Neural cell (in vitro differentiated cells): Measurements from ENCODE around the gene FGD5. TPM values are rescaled to one million over a fixed set of nuclear protein-coding genes. Genes with fewer than 3 reads are reported as not detected.

Experiments
- H2AFZ ChIP-seq: fragments of 200-600, 300-800 bp; sonication (generic), shearing (Covaris generic); 2 replicates; pipeline ENCODE4 v1.6.0; 2014; ENCODE audit warnings: low read depth, mild to moderate bottlenecking, antibody characterized with exemption, low read length, moderate library complexity
- H3F3A ChIP-seq: fragments of 200-600 bp; shearing (Covaris generic); 2 replicates; pipeline ENCODE4 v1.6.1; 2016; ENCODE audit warnings: mild to moderate bottlenecking, moderate library complexity, mixed read lengths, antibody characterized with exemption, low read length; ENCODE audit not compliant: insufficient read depth, poor library complexity, severe bottlenecking
- H3K27ac ChIP-seq: fragments of 200-600, 300-800 bp; sonication (generic), shearing (Covaris generic); 2 replicates; pipeline ENCODE4 v1.5.1; 2014; ENCODE audit warnings: mild to moderate bottlenecking, low read length, moderate library complexity
- H3K27me3 ChIP-seq: fragments of 300-800, 200-600 bp; sonication (generic), shearing (Covaris generic); 2 replicates; pipeline ENCODE4 v1.6.0; 2014; ENCODE audit warnings: mild to moderate bottlenecking, low read depth, low read length, moderate library complexity; ENCODE audit not compliant: insufficient read depth
- H3K36me3 ChIP-seq: fragments of 300-800, 200-600 bp; sonication (generic), shearing (Covaris generic); 2 replicates; pipeline ENCODE4 v1.5.1; 2014; ENCODE audit warnings: mild to moderate bottlenecking, antibody characterized with exemption, low read length, moderate library complexity; ENCODE audit not compliant: insufficient read depth
- H3K4me2 ChIP-seq: fragments of 300-800, 200-600 bp; sonication (generic), shearing (Covaris generic); 2 replicates; pipeline ENCODE4 v1.6.0; 2014; ENCODE audit warnings: mild to moderate bottlenecking, low read length
- H3K4me3 ChIP-seq: fragments of 300-800, 200-600 bp; sonication (generic), shearing (Covaris generic); 2 replicates; pipeline ENCODE4 v1.5.1; 2014; ENCODE audit warnings: mild to moderate bottlenecking, low read length, moderate library complexity
- H3K79me2 ChIP-seq: fragments of 200-600 bp; shearing (Covaris generic); replicated peaks from 2 replicates; pipeline ENCODE4 v1.6.0; 2014; ENCODE audit warnings: mild to moderate bottlenecking, low read length, moderate library complexity; ENCODE audit not compliant: insufficient read depth
- H3K9ac ChIP-seq: fragments of 300-800, 200-600 bp; sonication (generic), shearing (Covaris generic); 2 replicates; pipeline ENCODE4 v1.6.1; 2016; ENCODE audit warnings: mild to moderate bottlenecking, low read length, mixed read lengths
- H3K9me2 ChIP-seq: fragments of 200-600 bp; shearing (Covaris generic); 2 replicates; pipeline ENCODE4 v1.6.1; 2016; ENCODE audit warnings: mild to moderate bottlenecking, low read length, mixed read lengths; ENCODE audit not compliant: insufficient read depth
- H3K9me3 ChIP-seq: fragments of 200-600, 300-800 bp; sonication (generic), shearing (Covaris generic); 2 replicates; pipeline ENCODE4 v1.6.1; 2016; ENCODE audit warnings: mild to moderate bottlenecking, mixed run types, low read length, moderate library complexity, mixed read lengths
- H4K20me1 ChIP-seq: fragments of 200-600 bp; shearing (Covaris generic); 2 replicates; pipeline ENCODE4 v1.6.1; 2016; ENCODE audit warnings: mild to moderate bottlenecking, mixed run types; ENCODE audit not compliant: insufficient read depth
- EP300 ChIP-seq: fragments of 450-650 bp; conservative IDR thresholded peaks from 2 replicates; pipeline ENCODE4 v1.6.1; 2014; ENCODE audit warnings: antibody characterized with exemption, mild to moderate bottlenecking, moderate library complexity; ENCODE audit not compliant: poor library complexity, severe bottlenecking
- EZH2 ChIP-seq: fragments of 200-600, 300-800 bp; shearing (Covaris generic), sonication (generic); IDR thresholded peaks from 2 replicates; pipeline ENCODE4 v1.6.1; 2014; ENCODE audit warnings: antibody characterized with exemption, low read length, borderline replicate concordance, mild to moderate bottlenecking; ENCODE audit not compliant: insufficient read depth, poor library complexity, severe bottlenecking
- MXI1 ChIP-seq: fragments of 450-650 bp; conservative IDR thresholded peaks from 2 replicates; pipeline ENCODE4 v1.6.1; 2014; ENCODE audit warnings: antibody characterized with exemption, mild to moderate bottlenecking; ENCODE audit not compliant: poor library complexity, severe bottlenecking
- POLR2AphosphoS5 ChIP-seq: IDR thresholded peaks from 2 replicates; pipeline ENCODE4 v1.6.1; 2012
- RAD21 ChIP-seq: fragments of 450-650 bp; conservative IDR thresholded peaks from 2 replicates; pipeline ENCODE4 v1.6.1; 2014; ENCODE audit warnings: antibody characterized with exemption, mild to moderate bottlenecking, moderate library complexity
- SMC3 ChIP-seq: fragments of 450-650 bp; conservative IDR thresholded peaks from 2 replicates; pipeline ENCODE4 v1.6.1; 2014; ENCODE audit warnings: antibody characterized with exemption, mild to moderate bottlenecking, moderate library complexity; ENCODE audit not compliant: poor library complexity
- TAF1 ChIP-seq: IDR thresholded peaks from 2 replicates; pipeline ENCODE4 v1.6.1; 2012; ENCODE audit warnings: low read depth
- polyA plus RNA-seq: library from polyadenylated mRNA; depleted of rRNA; stranded (reverse); fragments of >200 nt; gene quantifications from 2 replicates; pipeline ENCODE4 v1.2.3, GENCODE V29; 2014
- TF ChIP-seq, protein P1 (sequence below): IDR thresholded peaks from 2 replicates; pipeline ENCODE4 v1.6.1; 2012; ENCODE audit warnings: borderline replicate concordance
- TF ChIP-seq, protein P2 (sequence below): fragments of 450-650 bp; IDR thresholded peaks from 2 replicates; pipeline ENCODE4 v1.5.1; 2014; ENCODE audit warnings: antibody characterized with exemption, mild to moderate bottlenecking, moderate library complexity; ENCODE audit not compliant: poor library complexity, severe bottlenecking

The FGD5 gene
- polyA plus RNA-seq, 1 donor from 2014 or later, result not detected

DNA sequence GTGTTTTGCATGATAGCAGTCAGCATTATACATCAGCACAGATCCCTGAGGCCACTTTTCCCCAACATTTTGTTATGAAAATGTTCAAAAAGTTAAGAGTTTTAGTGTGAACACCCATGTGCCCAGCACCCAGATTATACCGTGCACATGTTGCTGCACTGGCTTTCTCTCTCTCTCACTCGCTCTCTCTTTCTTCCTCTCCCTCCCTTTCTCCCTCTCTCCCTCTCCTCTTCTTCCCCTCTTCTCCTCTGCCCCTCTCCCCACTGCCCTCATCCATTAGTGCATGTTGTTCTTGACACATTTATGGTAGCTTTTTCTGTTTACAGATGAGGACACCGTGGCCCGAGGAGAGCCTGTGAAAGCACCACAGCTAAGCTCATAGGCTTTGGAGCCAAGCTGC lies 7.3 kb downstream of the FGD5 start:
- Histone ChIP-seq H3K9ac (no peak overlapping the region), H3K9me3 (no peaks in the 10 kb centered on the region), H3K27ac (no peak overlapping the region), H3K4me2 (no peak overlapping the region), H3K79me2 (no peaks in the 10 kb centered on the region), H3F3A (no peaks in the 10 kb centered on the region), H4K20me1 (no peaks in the 10 kb centered on the region), H3K27me3 (no peaks in the 10 kb centered on the region), H3K9me2 (no peaks in the 10 kb centered on the region), H3K4me3 (no peak overlapping the region), H2AFZ (no peak overlapping the region), H3K36me3 (no peaks in the 10 kb centered on the region)
- TF ChIP-seq EP300, result no peak
- no peak for TF ChIP-seq RAD21
- TF ChIP-seq POLR2AphosphoS5, result no peak
- TF ChIP-seq TAF1, result no peak
- TF ChIP-seq, protein P1, sequence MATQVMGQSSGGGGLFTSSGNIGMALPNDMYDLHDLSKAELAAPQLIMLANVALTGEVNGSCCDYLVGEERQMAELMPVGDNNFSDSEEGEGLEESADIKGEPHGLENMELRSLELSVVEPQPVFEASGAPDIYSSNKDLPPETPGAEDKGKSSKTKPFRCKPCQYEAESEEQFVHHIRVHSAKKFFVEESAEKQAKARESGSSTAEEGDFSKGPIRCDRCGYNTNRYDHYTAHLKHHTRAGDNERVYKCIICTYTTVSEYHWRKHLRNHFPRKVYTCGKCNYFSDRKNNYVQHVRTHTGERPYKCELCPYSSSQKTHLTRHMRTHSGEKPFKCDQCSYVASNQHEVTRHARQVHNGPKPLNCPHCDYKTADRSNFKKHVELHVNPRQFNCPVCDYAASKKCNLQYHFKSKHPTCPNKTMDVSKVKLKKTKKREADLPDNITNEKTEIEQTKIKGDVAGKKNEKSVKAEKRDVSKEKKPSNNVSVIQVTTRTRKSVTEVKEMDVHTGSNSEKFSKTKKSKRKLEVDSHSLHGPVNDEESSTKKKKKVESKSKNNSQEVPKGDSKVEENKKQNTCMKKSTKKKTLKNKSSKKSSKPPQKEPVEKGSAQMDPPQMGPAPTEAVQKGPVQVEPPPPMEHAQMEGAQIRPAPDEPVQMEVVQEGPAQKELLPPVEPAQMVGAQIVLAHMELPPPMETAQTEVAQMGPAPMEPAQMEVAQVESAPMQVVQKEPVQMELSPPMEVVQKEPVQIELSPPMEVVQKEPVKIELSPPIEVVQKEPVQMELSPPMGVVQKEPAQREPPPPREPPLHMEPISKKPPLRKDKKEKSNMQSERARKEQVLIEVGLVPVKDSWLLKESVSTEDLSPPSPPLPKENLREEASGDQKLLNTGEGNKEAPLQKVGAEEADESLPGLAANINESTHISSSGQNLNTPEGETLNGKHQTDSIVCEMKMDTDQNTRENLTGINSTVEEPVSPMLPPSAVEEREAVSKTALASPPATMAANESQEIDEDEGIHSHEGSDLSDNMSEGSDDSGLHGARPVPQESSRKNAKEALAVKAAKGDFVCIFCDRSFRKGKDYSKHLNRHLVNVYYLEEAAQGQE, result no peak
- no peak for TF ChIP-seq EZH2
- no peak for TF ChIP-seq SMC3
- no peak for TF ChIP-seq MXI1
- TF ChIP-seq, protein P2, sequence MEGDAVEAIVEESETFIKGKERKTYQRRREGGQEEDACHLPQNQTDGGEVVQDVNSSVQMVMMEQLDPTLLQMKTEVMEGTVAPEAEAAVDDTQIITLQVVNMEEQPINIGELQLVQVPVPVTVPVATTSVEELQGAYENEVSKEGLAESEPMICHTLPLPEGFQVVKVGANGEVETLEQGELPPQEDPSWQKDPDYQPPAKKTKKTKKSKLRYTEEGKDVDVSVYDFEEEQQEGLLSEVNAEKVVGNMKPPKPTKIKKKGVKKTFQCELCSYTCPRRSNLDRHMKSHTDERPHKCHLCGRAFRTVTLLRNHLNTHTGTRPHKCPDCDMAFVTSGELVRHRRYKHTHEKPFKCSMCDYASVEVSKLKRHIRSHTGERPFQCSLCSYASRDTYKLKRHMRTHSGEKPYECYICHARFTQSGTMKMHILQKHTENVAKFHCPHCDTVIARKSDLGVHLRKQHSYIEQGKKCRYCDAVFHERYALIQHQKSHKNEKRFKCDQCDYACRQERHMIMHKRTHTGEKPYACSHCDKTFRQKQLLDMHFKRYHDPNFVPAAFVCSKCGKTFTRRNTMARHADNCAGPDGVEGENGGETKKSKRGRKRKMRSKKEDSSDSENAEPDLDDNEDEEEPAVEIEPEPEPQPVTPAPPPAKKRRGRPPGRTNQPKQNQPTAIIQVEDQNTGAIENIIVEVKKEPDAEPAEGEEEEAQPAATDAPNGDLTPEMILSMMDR, result no peak

DNA sequence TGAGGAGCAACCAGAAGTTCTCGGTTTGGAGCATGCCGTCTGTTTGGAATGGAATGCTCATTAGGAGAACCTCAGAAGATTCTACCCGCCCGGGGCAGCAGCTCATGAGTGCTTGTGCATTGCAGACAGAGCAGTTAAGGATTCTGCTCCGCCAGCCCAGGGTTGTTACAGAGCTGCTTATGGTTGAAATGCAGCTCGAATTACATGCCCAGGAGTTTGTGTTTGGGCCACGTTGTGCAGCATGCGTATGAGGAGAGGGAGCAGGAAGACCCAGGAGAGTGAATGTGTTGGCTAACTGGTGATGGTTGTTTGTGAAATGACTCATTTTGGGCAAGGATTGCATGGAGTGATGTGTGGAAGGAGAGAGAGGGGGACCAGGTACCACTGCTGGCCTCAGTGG lies 9.0 kb downstream of the FGD5 start:
- H3F3A ChIP-seq, result no peaks in the 10 kb centered on the region
- no peak overlapping the region for H3K4me2 ChIP-seq
- H4K20me1 ChIP-seq, result no peaks in the 10 kb centered on the region
- no peaks in the 10 kb centered on the region for H3K9me2 ChIP-seq
- no peak overlapping the region for H3K27ac ChIP-seq
- no peaks in the 10 kb centered on the region for H3K9me3 ChIP-seq
- TF ChIP-seq TAF1, result no peak
- TF ChIP-seq RAD21, result no peak
- no peak for TF ChIP-seq POLR2AphosphoS5
- TF ChIP-seq, protein P1, result no peak
- no peak for TF ChIP-seq EP300
- no peak for TF ChIP-seq MXI1
- TF ChIP-seq, protein P2, result no peak
- H3K36me3 ChIP-seq, result no peaks in the 10 kb centered on the region
- H3K27me3 ChIP-seq, result no peaks in the 10 kb centered on the region
- H3K4me3 ChIP-seq, result no peak overlapping the region
- H3K79me2 ChIP-seq, result no peaks in the 10 kb centered on the region
- no peak overlapping the region for H3K9ac ChIP-seq
- no peak overlapping the region for H2AFZ ChIP-seq
